HL-60 (cell line): ENCODE results near the gene DNAH14.

Experiments used
- CTCF ChIP-seq: IDR thresholded peaks from one replicate; pipeline ENCODE4 v1.5.1; 2011; ENCODE audit warnings: low read length, control low read depth, inconsistent platforms; ENCODE audit not compliant: insufficient read depth
- SPI1 ChIP-seq: IDR thresholded peaks from 2 replicates; pipeline ENCODE4 v1.6.1; 2012; ENCODE audit warnings: low read depth, mild to moderate bottlenecking, borderline replicate concordance

- TF ChIP-seq CTCF (no peak), SPI1 (no peak)
Observed at GRCh38 chr1:225442123-225442505, 512.6 kb downstream of the DNAH14 start.
